GM21390 (cell line): ENCODE results near the gene DLX3.

ENCODE experiments used
- ATAC-seq: cut with Tn5 transposase; IDR thresholded peaks from one replicate; pipeline ENCODE4 v1.9.1; 2021; ENCODE audit not compliant: unreplicated experiment

DLX3 gene

GRCh38 chr17:49992933-49993422, 2.0 kb downstream of the DLX3 start:
- no peak for ATAC-seq

GRCh38 chr17:49992191-49992932, 2.7 kb downstream of the DLX3 start:
- ATAC-seq, result no peak

- ATAC-seq, result no peak
Measured at GRCh38 chr17:49991409-49991808, 3.6 kb downstream of the DLX3 start.

- no peak for ATAC-seq
Measured at GRCh38 chr17:49990921-49991320, 4.1 kb downstream of the DLX3 start.

GRCh38 chr17:49990331-49990730, 4.7 kb downstream of the DLX3 start:
- ATAC-seq, result no peak

GRCh38 chr17:49989518-49989880, 5.5 kb downstream of the DLX3 start:
- ATAC-seq, result no peak

GRCh38 chr17:49987681-49988441, 7.2 kb downstream of the DLX3 start:
- ATAC-seq, result no peak

GRCh38 chr17:49987290-49987585, 7.8 kb downstream of the DLX3 start:
- ATAC-seq, result no peak

- ATAC-seq, result no peak
Measured at GRCh38 chr17:49986396-49987289, 8.4 kb downstream of the DLX3 start.

GRCh38 chr17:49985310-49985990, 9.6 kb downstream of the DLX3 start:
- ATAC-seq, result no peak

- ATAC-seq, result no peak
Measured at GRCh38 chr17:49984776-49985175, 10.2 kb downstream of the DLX3 start.

GRCh38 chr17:49984283-49984682, 10.7 kb downstream of the DLX3 start:
- no peak for ATAC-seq

GRCh38 chr17:49980703-49981197, 14.3 kb downstream of the DLX3 start:
- ATAC-seq, result no peak

- ATAC-seq, result no peak
Measured at GRCh38 chr17:49979748-49980479, 15.1 kb downstream of the DLX3 start.

- ATAC-seq, result no peak
Measured at GRCh38 chr17:49978501-49978900, 16.5 kb downstream of the DLX3 start.

GRCh38 chr17:49977463-49978389, 17.3 kb downstream of the DLX3 start:
- ATAC-seq, result no peak

GRCh38 chr17:49976828-49977202, 18.2 kb downstream of the DLX3 start:
- no peak for ATAC-seq

GRCh38 chr17:49976163-49976827, 18.7 kb downstream of the DLX3 start:
- ATAC-seq, result no peak

GRCh38 chr17:49975531-49975930, 19.5 kb downstream of the DLX3 start:
- no peak for ATAC-seq
